ENCODE measurements around the gene DDAH1. TPM values are rescaled to one million over a fixed set of nuclear protein-coding genes. Genes with fewer than 3 reads are reported as not detected.

Gene DDAH1
- total and polyA plus RNA-seq, 2 of the 4 experiments (the other 2 are of a cell fraction) = 78.0 to 94.5 TPM

- H3K4me2 ChIP-seq (ENCODE audit: low read depth, low read length) = no peak overlapping the region
- no peak overlapping the region for H2AK5ac ChIP-seq (ENCODE audit: low read depth, low read length)
- H2BK20ac ChIP-seq (ENCODE audit: low read depth, low read length) = no peak overlapping the region
- H4K5ac ChIP-seq (ENCODE audit: low read depth, low read length) = no peak overlapping the region
- H3K4ac ChIP-seq (ENCODE audit: low read depth, low read length) = no peak overlapping the region
- POLR2A ChIA-PET (ENCODE audit: unreplicated experiment) = no interaction called here
- in situ Hi-C loops (cut with MboI; ENCODE audit: low sequenced_read_pairs) (no loop called here), dilution Hi-C loops (cut with HindIII; ENCODE audit: low sequenced_read_pairs, unreplicated experiment) (no loop called here), intact Hi-C loops (cut with micrococcal nuclease) (no loop called here)
- H4K91ac ChIP-seq (ENCODE audit: insufficient read depth, low read depth, low read length) = no peak overlapping the region
- peaks cover 4% of the 10 kb centered on the region for H3K4me1 ChIP-seq (ENCODE audit: control insufficient read depth, insufficient read depth, low read length)
- H3K9me1 ChIP-seq (ENCODE audit: insufficient read depth, low read length) = peaks cover 6% of the 10 kb centered on the region
- 80% methylated on average over 1 of the region's 2 CpGs; no CpG with 5 or more reads in 1 of the 2 experiments for WGBS, 2 experiments (ENCODE audit: extremely low coverage in 2 of 2, insufficient read length in 1 of 2)
- no peak for TF ChIP-seq FOS (IDR thresholded peaks at IDR 0.05; ENCODE audit: low read depth, low read length)
- H3K9ac ChIP-seq (ENCODE audit: low read depth, low read length) = no peak overlapping the region
- H3K27ac ChIP-seq (ENCODE audit: insufficient read depth, low read length) = no peak overlapping the region
- H2AK9ac ChIP-seq (replicated peaks; ENCODE audit: low read depth, low read length, poor library complexity) = no peak overlapping the region
- H4K8ac ChIP-seq (ENCODE audit: low read depth in 2 of 2, low read length in 2 of 2) = no peak overlapping the region
- DNase-seq = no peak
- H3K36me3 ChIP-seq (ENCODE audit: control insufficient read depth, insufficient read depth, low read length) = no peaks in the 10 kb centered on the region
- H3K56ac ChIP-seq (ENCODE audit: extremely low read depth, insufficient read depth, low read length) = no peak overlapping the region
- ATAC-seq (ENCODE audit: low read depth) = no peak
- peaks cover 0 to 6% of the 10 kb centered on the region in 2 experiments; a peak in 2 of 4 replicates for H3K79me1 ChIP-seq (ENCODE audit: low read depth in 1 of 2, low read length in 2 of 2)
- H2BK5ac ChIP-seq (ENCODE audit: low read depth, low read length, poor library complexity, severe bottlenecking) = no peak overlapping the region
- H3K18ac ChIP-seq (ENCODE audit: low read depth, low read length) = no peak overlapping the region
- no peaks in the 10 kb centered on the region for H3K9me3 ChIP-seq (ENCODE audit: control insufficient read depth, insufficient read depth, low read length)
- H2AFZ ChIP-seq (replicated peaks; ENCODE audit: low read length, poor library complexity) = no peak overlapping the region
- no peak overlapping the region for H3K23ac ChIP-seq (ENCODE audit: low read depth, low read length)
- no peak overlapping the region for H2BK120ac ChIP-seq (ENCODE audit: low read depth, low read length)
- no peak overlapping the region for H2BK15ac ChIP-seq (ENCODE audit: low read depth, low read length)
- H3K4me3 ChIP-seq (ENCODE audit: insufficient read depth, low read depth, low read length) = no peak overlapping the region
- BruUV-seq (replicated peaks) = no TSS peak
- H4K20me1 ChIP-seq (ENCODE audit: insufficient read depth, low read length) = no peaks in the 10 kb centered on the region
- CTCF ChIA-PET = no interaction called here
- H3K14ac ChIP-seq (replicated peaks; ENCODE audit: low read depth, low read length) = no peak overlapping the region
- H3K27me3 ChIP-seq (ENCODE audit: control insufficient read depth, insufficient read depth, low read length) = no peaks in the 10 kb centered on the region
These were observed 180.8 kb downstream of the DDAH1 start for GRCh38 chr1:85284202-85284601.
